Right cardiac atrium (tissue), 5 donors: ENCODE data around the gene GSTO2. TPM values are rescaled to one million over a fixed set of nuclear protein-coding genes. Genes with fewer than 3 reads are reported as not detected.
A peak's percentile ranks its signal among the peaks of the same experiment; 100 is the strongest.

Source experiments
- ATAC-seq, 2 donors: fragments of 200-7000 bp; cut with Tn5 transposase; one replicate each; pipeline versions ENCODE4 v1.8.0 to v1.9.1; 2020; ENCODE audit warnings: moderate library complexity in 2 of 2, mild to moderate bottlenecking in 1 of 2
- DNase-seq, 3 donors: peaks; one replicate each; pipeline ENCODE4 v3.0.0-alpha.2; 2020
- H3K27ac ChIP-seq: one replicate; pipeline ENCODE4 v1.5.1; 2013; ENCODE audit warnings: mild to moderate bottlenecking, low read length, control low read depth, moderate library complexity
- H3K27me3 ChIP-seq: one replicate; pipeline ENCODE4 v1.6.1; 2013; ENCODE audit not compliant: control insufficient read depth, insufficient read depth
- H3K4me1 ChIP-seq: one replicate; pipeline ENCODE4 v1.6.1; 2013; ENCODE audit warnings: low read length; ENCODE audit not compliant: control insufficient read depth, insufficient read depth
- H3K4me3 ChIP-seq: one replicate; pipeline ENCODE4 v1.5.1; 2013; ENCODE audit warnings: low read length, control low read depth
- H3K9me3 ChIP-seq: one replicate; pipeline ENCODE4 v1.6.1; 2013; ENCODE audit warnings: low read length; ENCODE audit not compliant: control insufficient read depth
- WGBS: extraction: QIAGEN DNeasy Blood & Tissue Kit; methylation state at CpG from one replicate; pipeline ENCODE4 v1.1.7; 2013; 5-methylcytosine and 5-hydroxymethylcytosine counted together
- intact Hi-C, 4 donors: fragments of 100-400 bp; cut with DNase I; formaldehyde crosslinking; loops; one replicate each; pipeline versions ENCODE4 v1.11.0 to v1.14.0; 2022 to 2023
- polyA plus RNA-seq: library from polyadenylated mRNA; stranded (reverse); fragments of 200-250 nt; gene quantifications from one replicate; pipeline ENCODE4 v1.2.3, GENCODE V29; 2013
- total RNA-seq, 4 donors: library from RNA; stranded (reverse); fragmentation: NEBNext Ultra II Directional; extraction: Animal tissue kit (Norgen Biotek cat#: 25700); gene quantifications; one replicate each; pipeline ENCODE4 v1.2.1, GENCODE V29; 2021
- donor health status: healthy with polysubstance abuse.
- donor health status: DM: no; HTN: yes; CAD: no.
- donor health status: DM: no; HTN: no; CAD: no.
- donor health status: DM: no; HTN: yes; CAD: no; lungs with severe emphysema.
- donor health status: DM: yes; HTN: yes; CAD: no.

The GSTO2 gene
- total and polyA plus RNA-seq, 5 donors, result 0.37 to 1.1 (median 0.58) TPM

- intact Hi-C loops, result no loop called here
- Histone ChIP-seq H3K4me3 (no peak overlapping the region), H3K27ac (no peak overlapping the region), H3K9me3 (no peaks in the 10 kb centered on the region), H3K4me1 (no peaks in the 10 kb centered on the region), H3K27me3 (no peaks in the 10 kb centered on the region)
- 85% methylated on average over 7 of the region's 7 CpGs for WGBS
- no peak for DNase-seq
- no peak for ATAC-seq
Observed at GRCh38 chr10:104284846-104285245, 15.9 kb downstream of the GSTO2 start.

- H3K27ac ChIP-seq, result no peak overlapping the region
- DNase-seq, result no peak
Observed at GRCh38 chr10:104286939-104287338, 18.0 kb downstream of the GSTO2 start.

DNA sequence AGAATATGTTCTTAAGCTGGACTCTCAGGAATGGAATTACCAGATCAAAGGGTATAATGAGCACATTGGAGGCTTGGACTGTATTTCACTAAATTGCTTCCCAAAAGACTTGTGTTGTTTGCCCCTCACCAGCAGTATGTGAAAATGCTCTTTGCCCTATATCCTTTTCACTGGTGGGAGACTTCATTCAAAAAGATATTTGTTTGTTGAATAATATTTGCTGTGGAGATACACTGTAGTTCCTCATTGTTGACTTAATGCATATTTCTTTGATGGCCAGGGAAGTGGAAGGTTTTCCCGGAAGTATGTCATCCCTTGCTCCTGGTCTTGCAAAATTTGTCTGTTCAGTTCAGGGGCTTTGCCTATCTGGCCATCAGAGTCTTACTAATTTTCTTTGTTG lies 19.4 kb downstream of the GSTO2 start:
- WGBS, result 72% methylated on average over 1 of the region's 1 CpG
- Histone ChIP-seq H3K27ac (no peak overlapping the region), H3K9me3 (no peaks in the 10 kb centered on the region), H3K4me1 (no peaks in the 10 kb centered on the region), H3K4me3 (no peak overlapping the region), H3K27me3 (no peaks in the 10 kb centered on the region)
- intact Hi-C loops, result no loop called here
- DNase-seq (no peak), ATAC-seq (no peak)

More at GRCh38 chr10:104286939-104287338, 18.0 kb downstream of the GSTO2 start:
- Histone ChIP-seq H3K4me1 (no peaks in the 10 kb centered on the region), H3K9me3 (no peaks in the 10 kb centered on the region), H3K27me3 (no peaks in the 10 kb centered on the region), H3K4me3 (no peak overlapping the region)
- no peak for ATAC-seq
- WGBS, result 79% methylated on average over 2 of the region's 2 CpGs
- intact Hi-C loops, result no loop called here

DNA sequence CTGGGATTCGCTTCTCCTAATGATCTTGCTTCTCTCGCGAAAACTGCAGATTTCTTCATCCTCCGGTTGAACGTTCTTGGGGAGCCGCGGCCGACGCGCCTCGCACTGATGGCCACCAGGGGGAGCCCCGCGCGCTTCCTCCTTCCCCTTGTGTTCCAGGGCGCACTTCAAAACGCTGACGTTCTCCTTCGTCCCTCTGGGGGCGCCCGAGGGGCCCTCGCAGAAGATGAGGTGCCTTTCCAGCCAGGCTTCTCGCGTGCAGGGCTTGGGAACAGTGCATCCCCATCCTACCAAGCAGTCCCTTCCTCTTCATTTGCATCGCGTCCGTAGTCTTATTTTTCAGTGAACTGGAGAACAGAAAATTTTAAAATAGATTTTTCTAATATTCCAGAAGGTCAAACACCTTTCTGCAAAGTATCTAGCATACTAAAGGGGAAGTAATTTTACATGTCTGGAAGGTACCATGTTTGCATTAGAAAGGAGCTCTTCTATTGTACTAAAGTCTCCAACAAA lies 22.5 kb downstream of the GSTO2 start:
- H3K4me1 ChIP-seq, result no peaks in the 10 kb centered on the region
- H3K4me3 ChIP-seq, result no peak overlapping the region
- WGBS, result under 1% methylated on average over 26 of the region's 26 CpGs
- intact Hi-C loops, result loop anchor here in 3 of 4 donors (2.0 to 5.0 kb wide), 2 partner anchors 59 to 61 kb away; partner anchors contain the start of gene CFAP58 (in 1 of the 3)
- ATAC-seq (peak; percentile 93 to 94), DNase-seq (peak; percentile 91 to 96 (median 95))
- H3K27ac ChIP-seq, result no peak overlapping the region
- H3K27me3 ChIP-seq, result no peaks in the 10 kb centered on the region
- H3K9me3 ChIP-seq, result no peaks in the 10 kb centered on the region

DNA sequence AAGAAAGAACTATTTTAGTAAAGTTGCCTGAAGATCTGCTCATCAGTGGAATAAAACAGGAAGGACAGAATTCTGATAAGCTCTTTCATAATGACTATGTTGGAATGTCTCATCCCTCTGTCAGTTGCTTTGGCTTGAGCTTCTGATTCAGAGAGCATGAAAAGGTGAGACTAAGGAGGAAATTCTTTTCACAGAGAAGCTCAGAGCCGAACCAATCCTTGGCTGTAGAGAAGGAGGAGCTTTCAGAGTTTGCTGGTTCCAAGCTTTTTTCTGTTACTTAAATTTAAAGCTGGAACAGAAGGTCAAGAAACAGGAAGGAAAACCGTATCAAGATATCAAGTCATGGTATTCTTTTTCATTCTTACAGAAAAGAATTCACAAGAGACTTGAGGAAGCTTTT lies 24.0 kb downstream of the GSTO2 start:
- H3K4me1 ChIP-seq, result peaks cover under 1% of the 10 kb centered on the region
- no peak overlapping the region for H3K4me3 ChIP-seq
- no peaks in the 10 kb centered on the region for H3K9me3 ChIP-seq
- intact Hi-C loops, result loop anchor here in 1 of 4 donors (5.0 kb wide), 1 partner anchor 59 kb away; the partner anchor contains the start of gene CFAP58
- H3K27ac ChIP-seq, result no peak overlapping the region
- DNase-seq (no peak), ATAC-seq (peak in 1 of 2 donors; percentile 45)
- WGBS, result 32% methylated on average over 2 of the region's 2 CpGs
- no peaks in the 10 kb centered on the region for H3K27me3 ChIP-seq

- Histone ChIP-seq H3K9me3 (no peaks in the 10 kb centered on the region), H3K27me3 (no peaks in the 10 kb centered on the region), H3K4me3 (no peak overlapping the region), H3K27ac (peak overlapping the region; percentile 88), H3K4me1 (peaks cover 2% of the 10 kb centered on the region)
- intact Hi-C loops, result loop anchor here in 1 of 4 donors (5.0 kb wide), 1 partner anchor 58 kb away; the partner anchor contains the start of gene CFAP58
- ATAC-seq, result peak in 1 of 2 donors; percentile 39
- DNase-seq, result no peak
- 72% methylated on average over 5 of the region's 5 CpGs for WGBS
Observed at GRCh38 chr10:104293781-104294321, 24.9 kb downstream of the GSTO2 start.

DNA sequence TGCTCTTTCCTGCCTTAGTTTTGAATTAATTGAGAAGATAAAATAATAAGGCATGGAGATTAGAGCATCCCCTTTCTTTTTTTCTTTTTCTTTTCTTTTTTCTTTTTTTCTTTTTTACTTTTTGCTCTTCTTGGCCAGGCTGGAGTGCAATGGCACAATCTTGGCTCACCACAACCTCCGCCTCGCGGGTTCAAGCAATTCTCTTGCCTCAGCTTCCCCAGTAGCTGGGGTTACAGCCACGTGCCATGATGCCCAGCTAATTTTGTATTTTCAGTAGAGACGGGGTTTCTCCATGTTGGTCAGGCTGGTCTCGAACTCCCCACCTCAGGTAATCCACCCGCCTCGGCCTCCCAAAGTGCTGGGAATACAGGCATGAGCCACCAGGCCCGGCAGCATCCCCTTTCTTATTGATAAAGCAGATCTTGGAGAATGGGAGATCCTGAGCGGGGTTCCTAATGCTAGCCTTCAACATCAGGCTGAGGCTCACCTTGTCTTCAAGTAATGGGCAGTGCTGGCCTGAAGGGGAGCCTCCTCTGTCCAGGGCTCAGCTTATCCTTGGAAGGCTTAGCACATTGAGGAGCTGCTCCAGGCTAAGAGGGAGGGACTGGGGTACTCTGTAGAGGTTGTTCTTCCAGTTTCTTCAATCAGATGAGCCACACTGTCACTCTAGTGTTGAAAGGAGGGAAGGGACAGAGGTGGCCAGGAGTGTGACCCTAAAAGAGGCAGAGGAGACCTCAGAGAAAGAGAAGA lies 27.9 kb downstream of the GSTO2 start:
- no peak overlapping the region for H3K4me3 ChIP-seq
- H3K4me1 ChIP-seq, result peaks cover 15% of the 10 kb centered on the region
- no peak for ATAC-seq
- 97% methylated on average over 10 of the region's 10 CpGs for WGBS
- intact Hi-C loops, result loop anchor here in 1 of 4 donors (5.0 kb wide), 1 partner anchor 40 kb away; the partner anchor contains the start of gene ITPRIP
- DNase-seq, result no peak
- H3K9me3 ChIP-seq, result no peaks in the 10 kb centered on the region
- no peaks in the 10 kb centered on the region for H3K27me3 ChIP-seq
- H3K27ac ChIP-seq, result peak overlapping the region; percentile 19

DNA sequence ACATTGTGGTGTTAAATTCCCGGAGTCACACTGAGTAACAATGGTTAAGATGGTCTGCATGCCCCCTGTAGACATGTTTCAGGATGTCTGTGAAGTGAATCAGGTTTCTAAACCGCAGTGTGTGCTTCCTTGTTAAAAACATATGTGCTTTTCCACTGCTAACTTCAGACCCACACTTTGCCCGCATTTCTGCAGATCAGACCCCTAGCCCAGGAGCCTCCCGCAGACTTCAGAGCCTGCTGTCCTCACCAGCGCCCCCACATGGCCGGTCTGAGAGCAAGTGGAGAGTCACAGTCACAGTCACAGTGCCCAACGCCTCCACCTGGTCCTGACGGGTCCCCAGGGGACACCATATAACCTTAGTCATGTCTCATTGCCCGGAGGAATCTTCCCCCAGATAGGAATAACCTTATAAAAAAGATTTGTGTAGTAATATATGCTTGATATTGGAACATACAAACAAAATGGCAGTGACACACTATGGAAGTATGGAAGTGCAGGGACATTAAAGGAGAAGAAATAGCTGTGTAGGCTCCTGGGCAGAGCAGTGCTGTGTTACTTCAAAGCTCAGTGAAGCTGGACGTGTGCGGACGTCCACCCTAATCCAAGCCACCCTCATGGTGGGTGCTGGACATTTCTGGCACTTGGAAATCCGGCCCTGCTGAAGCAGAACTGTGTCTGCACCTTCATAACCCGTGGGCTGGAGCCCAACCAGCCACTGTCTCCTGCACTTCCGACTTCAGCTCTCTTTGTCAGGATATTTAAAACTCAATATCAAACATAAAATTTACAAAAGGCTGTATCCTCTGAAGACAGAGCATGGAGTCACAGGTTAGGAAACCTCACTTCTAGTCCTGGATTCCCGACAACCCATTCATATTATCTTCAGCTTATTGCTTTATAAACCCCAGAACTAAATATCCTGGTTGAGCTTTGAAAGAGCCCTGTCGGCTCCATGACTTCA lies 29.0 kb downstream of the GSTO2 start:
- H3K27ac ChIP-seq, result peak overlapping the region; percentile 61
- WGBS, result 52% methylated on average over 17 of the region's 17 CpGs

DNA sequence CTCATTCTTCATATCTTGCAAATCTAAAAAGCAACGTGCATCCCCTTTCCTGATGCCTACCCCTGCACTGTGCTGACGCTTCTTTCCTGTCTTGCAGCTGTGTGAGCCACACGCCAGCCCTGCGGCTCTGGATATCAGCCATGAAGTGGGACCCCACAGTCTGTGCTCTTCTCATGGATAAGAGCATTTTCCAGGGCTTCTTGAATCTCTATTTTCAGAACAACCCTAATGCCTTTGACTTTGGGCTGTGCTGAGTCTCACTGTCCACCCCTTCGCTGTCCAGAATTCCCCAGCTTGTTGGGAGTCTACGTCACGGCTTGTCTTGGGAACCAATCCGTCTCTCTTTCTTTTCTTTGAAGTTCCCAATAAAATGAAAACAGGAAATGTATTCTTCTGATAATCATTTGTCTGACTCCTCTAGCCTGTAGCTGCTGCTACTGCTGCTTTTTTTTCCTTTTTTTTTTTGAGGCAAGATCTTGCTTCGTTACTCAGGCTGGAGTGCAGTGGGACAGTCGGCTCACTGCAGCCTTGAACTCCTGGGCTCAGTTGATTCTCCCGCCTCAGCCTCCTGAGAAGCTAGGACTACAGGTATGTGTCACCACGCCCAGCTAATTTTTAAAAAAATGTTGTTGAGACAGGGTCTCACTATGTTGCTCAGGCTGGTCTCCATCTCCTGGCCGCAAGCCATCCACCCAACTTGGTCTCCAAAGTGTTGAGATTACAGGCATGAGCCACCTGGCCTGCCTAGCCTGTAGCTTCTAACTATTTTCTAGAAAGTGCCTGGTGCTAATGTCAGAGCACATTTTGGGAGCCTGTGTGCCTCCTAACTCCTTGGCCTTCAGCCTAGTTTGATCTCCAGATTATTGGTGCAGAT lies 30.3 kb downstream of the GSTO2 start:
- H3K27ac ChIP-seq, result peak overlapping the region; percentile 100
- WGBS, result 26% methylated on average over 13 of the region's 13 CpGs
- H3K4me3 ChIP-seq, result no peak overlapping the region
- no peaks in the 10 kb centered on the region for H3K9me3 ChIP-seq
- ATAC-seq (peak; percentile 16 to 56), DNase-seq (peak in 2 of 3 donors; percentile 53 to 67)
- intact Hi-C loops, result loop anchor here in 1 of 4 donors (5.0 kb wide), 1 partner anchor 38 kb away; the partner anchor contains the start of gene ITPRIP
- H3K27me3 ChIP-seq, result no peaks in the 10 kb centered on the region
- H3K4me1 ChIP-seq, result peaks cover 21% of the 10 kb centered on the region

More for the DNA sequence above, 29.0 kb downstream of the GSTO2 start:
- intact Hi-C loops, result loop anchor here in 1 of 4 donors (5.0 kb wide), 1 partner anchor 39 kb away; the partner anchor contains the start of gene ITPRIP
- Histone ChIP-seq H3K27me3 (no peaks in the 10 kb centered on the region), H3K4me3 (no peak overlapping the region), H3K9me3 (no peaks in the 10 kb centered on the region), H3K4me1 (peaks cover 17% of the 10 kb centered on the region)
- no peak for ATAC-seq
- peak; percentile 39 to 65 (median 63) for DNase-seq
